Measurements from ENCODE around the gene DGKI.

Gene DGKI

DNA sequence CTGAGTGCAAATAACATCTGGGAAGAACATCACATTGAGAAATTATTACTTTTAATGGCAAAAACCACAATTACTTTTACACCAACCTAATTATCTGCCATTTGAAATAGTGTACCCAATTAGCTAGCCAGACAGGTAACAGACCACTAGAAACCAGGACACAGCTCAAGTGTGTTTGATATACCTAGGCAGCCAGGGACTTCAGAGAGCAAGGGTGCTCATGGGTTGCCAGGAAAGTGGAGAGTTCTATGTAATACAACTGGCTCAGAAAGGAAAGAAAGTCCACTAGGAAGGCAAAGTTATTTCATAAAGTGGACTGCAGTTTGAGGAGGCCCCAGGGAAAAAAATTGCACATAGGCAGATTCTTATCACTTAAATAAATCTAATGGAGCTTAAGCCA is 453.2 kb downstream of the DGKI start:
- Histone ChIP-seq H3K27ac (ENCODE audit: extremely low read depth, low read depth, low read length) (no peak overlapping the region), H3K36me3 (ENCODE audit: control insufficient read depth in 2 of 2, insufficient read depth in 1 of 2, low read length in 2 of 2) (no peaks in the 10 kb centered on the region), H3K9me3 (ENCODE audit: control insufficient read depth, insufficient read depth, low read depth, low read length) (no peaks in the 10 kb centered on the region), H3K4me1 (ENCODE audit: control insufficient read depth, insufficient read depth, low read length) (no peaks in the 10 kb centered on the region), H3K4me3 (ENCODE audit: low read depth, low read length) (no peak overlapping the region)
- TF ChIP-seq SP3 (tag by site-specific recombination; IDR thresholded peaks at IDR 0.05) (no peak), ZNF596 (tag by site-specific recombination; IDR thresholded peaks at IDR 0.05) (no peak), ZNF791 (tag by site-specific recombination; IDR thresholded peaks at IDR 0.05) (no peak), ZSCAN30 (tag by site-specific recombination; IDR thresholded peaks at IDR 0.05) (no peak), ZNF157 (tag by site-specific recombination; IDR thresholded peaks at IDR 0.05) (no peak), ZNF211 (tag by site-specific recombination; IDR thresholded peaks at IDR 0.05; ENCODE audit: low read depth) (no peak), TCF7L2 (IDR thresholded peaks at IDR 0.05; ENCODE audit: borderline replicate concordance, low read depth, low read length) (no peak), ZNF513 (tag by site-specific recombination; IDR thresholded peaks at IDR 0.05) (no peak), ZNF544 (tag by site-specific recombination; IDR thresholded peaks at IDR 0.05) (no peak), ZNF23 (tag by site-specific recombination; IDR thresholded peaks at IDR 0.05; ENCODE audit: borderline replicate concordance) (no peak), SALL2 (tag by site-specific recombination; IDR thresholded peaks at IDR 0.05; ENCODE audit: borderline replicate concordance) (no peak), PBX3 (CRISPR knock-in tag; IDR thresholded peaks at IDR 0.05) (no peak), ZNF132 (tag by site-specific recombination; IDR thresholded peaks at IDR 0.05; ENCODE audit: borderline replicate concordance) (no peak), EGR2 (tag by site-specific recombination; IDR thresholded peaks at IDR 0.05; ENCODE audit: low read depth) (no peak), RBAK (tag by site-specific recombination; IDR thresholded peaks at IDR 0.05) (no peak), ZNF341 (tag by site-specific recombination; IDR thresholded peaks at IDR 0.05; ENCODE audit: low read depth) (no peak), ZNF623 (tag by site-specific recombination; IDR thresholded peaks at IDR 0.05) (no peak), ZNF501 (tag by site-specific recombination; IDR thresholded peaks at IDR 0.05) (no peak), TRIM28 (IDR thresholded peaks at IDR 0.05; ENCODE audit: borderline replicate concordance, low read length) (no peak)
- TF ChIP-seq, protein P1, sequence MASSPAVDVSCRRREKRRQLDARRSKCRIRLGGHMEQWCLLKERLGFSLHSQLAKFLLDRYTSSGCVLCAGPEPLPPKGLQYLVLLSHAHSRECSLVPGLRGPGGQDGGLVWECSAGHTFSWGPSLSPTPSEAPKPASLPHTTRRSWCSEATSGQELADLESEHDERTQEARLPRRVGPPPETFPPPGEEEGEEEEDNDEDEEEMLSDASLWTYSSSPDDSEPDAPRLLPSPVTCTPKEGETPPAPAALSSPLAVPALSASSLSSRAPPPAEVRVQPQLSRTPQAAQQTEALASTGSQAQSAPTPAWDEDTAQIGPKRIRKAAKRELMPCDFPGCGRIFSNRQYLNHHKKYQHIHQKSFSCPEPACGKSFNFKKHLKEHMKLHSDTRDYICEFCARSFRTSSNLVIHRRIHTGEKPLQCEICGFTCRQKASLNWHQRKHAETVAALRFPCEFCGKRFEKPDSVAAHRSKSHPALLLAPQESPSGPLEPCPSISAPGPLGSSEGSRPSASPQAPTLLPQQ (tag by site-specific recombination; IDR thresholded peaks at IDR 0.05): no peak
- ChIA-PET CTCF (no interaction called here), POLR2A (no interaction called here)

GRCh38 chr7:137390076-137390475 is 456.7 kb downstream of the DGKI start:
- H3K9me3 ChIP-seq (ENCODE audit: control insufficient read depth, insufficient read depth, low read depth, low read length): no peaks in the 10 kb centered on the region
- TF ChIP-seq, protein P2, sequence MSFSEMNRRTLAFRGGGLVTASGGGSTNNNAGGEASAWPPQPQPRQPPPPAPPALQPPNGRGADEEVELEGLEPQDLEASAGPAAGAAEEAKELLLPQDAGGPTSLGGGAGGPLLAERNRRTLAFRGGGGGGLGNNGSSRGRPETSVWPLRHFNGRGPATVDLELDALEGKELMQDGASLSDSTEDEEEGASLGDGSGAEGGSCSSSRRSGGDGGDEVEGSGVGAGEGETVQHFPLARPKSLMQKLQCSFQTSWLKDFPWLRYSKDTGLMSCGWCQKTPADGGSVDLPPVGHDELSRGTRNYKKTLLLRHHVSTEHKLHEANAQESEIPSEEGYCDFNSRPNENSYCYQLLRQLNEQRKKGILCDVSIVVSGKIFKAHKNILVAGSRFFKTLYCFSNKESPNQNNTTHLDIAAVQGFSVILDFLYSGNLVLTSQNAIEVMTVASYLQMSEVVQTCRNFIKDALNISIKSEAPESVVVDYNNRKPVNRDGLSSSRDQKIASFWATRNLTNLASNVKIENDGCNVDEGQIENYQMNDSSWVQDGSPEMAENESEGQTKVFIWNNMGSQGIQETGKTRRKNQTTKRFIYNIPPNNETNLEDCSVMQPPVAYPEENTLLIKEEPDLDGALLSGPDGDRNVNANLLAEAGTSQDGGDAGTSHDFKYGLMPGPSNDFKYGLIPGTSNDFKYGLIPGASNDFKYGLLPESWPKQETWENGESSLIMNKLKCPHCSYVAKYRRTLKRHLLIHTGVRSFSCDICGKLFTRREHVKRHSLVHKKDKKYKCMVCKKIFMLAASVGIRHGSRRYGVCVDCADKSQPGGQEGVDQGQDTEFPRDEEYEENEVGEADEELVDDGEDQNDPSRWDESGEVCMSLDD (tag by site-specific recombination; IDR thresholded peaks at IDR 0.05): no peak
- no peak for TF ChIP-seq ZNF549 (tag by site-specific recombination; IDR thresholded peaks at IDR 0.05)
- TF ChIP-seq OVOL3 (tag by site-specific recombination; IDR thresholded peaks at IDR 0.05): no peak
- no peak for TF ChIP-seq ZNF274 (IDR thresholded peaks at IDR 0.05; ENCODE audit: low read length)
- TF ChIP-seq ZNF274 (tag by site-specific recombination; IDR thresholded peaks at IDR 0.05; ENCODE audit: borderline replicate concordance): no peak
- no peak for TF ChIP-seq ZNF174 (tag by site-specific recombination; IDR thresholded peaks at IDR 0.05)
- no peak for TF ChIP-seq ZNF23 (tag by site-specific recombination; IDR thresholded peaks at IDR 0.05; ENCODE audit: borderline replicate concordance)
- no peak for TF ChIP-seq ZSCAN30 (tag by site-specific recombination; IDR thresholded peaks at IDR 0.05)
- TF ChIP-seq ZNF521 (tag by site-specific recombination; IDR thresholded peaks at IDR 0.05): no peak
- TF ChIP-seq ZNF433 (tag by site-specific recombination; IDR thresholded peaks at IDR 0.05; ENCODE audit: low read depth): no peak
- TF ChIP-seq ZNF391 (tag by site-specific recombination; IDR thresholded peaks at IDR 0.05; ENCODE audit: borderline replicate concordance, low read depth): no peak
- no peak for TF ChIP-seq KLF9 (tag by site-specific recombination; IDR thresholded peaks at IDR 0.05; ENCODE audit: low read depth)
- no peak for TF ChIP-seq ZBTB48 (tag by site-specific recombination; IDR thresholded peaks at IDR 0.05)

More at GRCh38 chr7:137390076-137390475, 456.7 kb downstream of the DGKI start:
- Histone ChIP-seq H3K4me3 (ENCODE audit: low read depth, low read length) (no peak overlapping the region), H3K27ac (ENCODE audit: extremely low read depth, low read depth, low read length) (no peak overlapping the region), H3K36me3 (ENCODE audit: control insufficient read depth in 2 of 2, insufficient read depth in 1 of 2, low read length in 2 of 2) (no peaks in the 10 kb centered on the region), H3K4me1 (ENCODE audit: control insufficient read depth, insufficient read depth, low read length) (no peaks in the 10 kb centered on the region)
- POLR2A ChIA-PET: no interaction called here
- CTCF ChIA-PET: interaction anchor here (0.7 kb wide), 1 partner anchor 317 kb away, joined by 3 read pairs; no protein-coding TSS in a partner anchor
